IPS-18c (cell line): Measurements from ENCODE around the gene TRIL.

ENCODE experiments used
- H3K4me3 ChIP-seq: 2 replicates; pipeline ENCODE4 v1.7.0; 2013; ENCODE audit warnings: low read depth, mild to moderate bottlenecking, low read length, moderate library complexity; ENCODE audit not compliant: insufficient read depth
- H3K9me3 ChIP-seq: one replicate; pipeline ENCODE4 v1.6.1; 2013; ENCODE audit warnings: mild to moderate bottlenecking, low read length, moderate library complexity; ENCODE audit not compliant: control insufficient read depth, insufficient read depth

TRIL gene

DNA sequence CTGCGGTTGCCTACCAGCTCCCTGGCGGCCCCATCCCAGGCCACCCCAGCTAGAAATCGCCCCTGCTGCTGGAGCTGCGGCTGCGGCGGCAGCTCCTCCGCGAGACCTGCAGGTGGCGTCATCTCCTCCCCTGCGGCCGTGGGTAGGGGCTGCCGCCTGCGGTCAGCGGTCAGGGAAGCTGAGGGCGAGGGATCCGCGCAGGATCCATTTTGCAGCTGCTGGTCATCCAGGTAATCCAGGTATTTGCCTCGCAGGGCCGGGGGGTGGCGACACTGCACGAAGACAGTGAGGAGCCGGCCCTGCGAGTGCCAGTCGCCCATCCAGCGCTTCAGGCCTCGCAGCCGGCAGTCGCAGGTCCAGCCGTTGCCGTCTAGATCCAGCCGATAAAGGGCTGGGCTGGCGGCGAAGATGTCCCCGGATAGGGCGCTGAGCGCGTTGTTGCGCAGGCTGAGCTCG, 1.5 kb downstream of the TRIL start:
- peak overlapping the region; percentile 61; the same call in 1 of the 2 replicates for H3K4me3 ChIP-seq

DNA sequence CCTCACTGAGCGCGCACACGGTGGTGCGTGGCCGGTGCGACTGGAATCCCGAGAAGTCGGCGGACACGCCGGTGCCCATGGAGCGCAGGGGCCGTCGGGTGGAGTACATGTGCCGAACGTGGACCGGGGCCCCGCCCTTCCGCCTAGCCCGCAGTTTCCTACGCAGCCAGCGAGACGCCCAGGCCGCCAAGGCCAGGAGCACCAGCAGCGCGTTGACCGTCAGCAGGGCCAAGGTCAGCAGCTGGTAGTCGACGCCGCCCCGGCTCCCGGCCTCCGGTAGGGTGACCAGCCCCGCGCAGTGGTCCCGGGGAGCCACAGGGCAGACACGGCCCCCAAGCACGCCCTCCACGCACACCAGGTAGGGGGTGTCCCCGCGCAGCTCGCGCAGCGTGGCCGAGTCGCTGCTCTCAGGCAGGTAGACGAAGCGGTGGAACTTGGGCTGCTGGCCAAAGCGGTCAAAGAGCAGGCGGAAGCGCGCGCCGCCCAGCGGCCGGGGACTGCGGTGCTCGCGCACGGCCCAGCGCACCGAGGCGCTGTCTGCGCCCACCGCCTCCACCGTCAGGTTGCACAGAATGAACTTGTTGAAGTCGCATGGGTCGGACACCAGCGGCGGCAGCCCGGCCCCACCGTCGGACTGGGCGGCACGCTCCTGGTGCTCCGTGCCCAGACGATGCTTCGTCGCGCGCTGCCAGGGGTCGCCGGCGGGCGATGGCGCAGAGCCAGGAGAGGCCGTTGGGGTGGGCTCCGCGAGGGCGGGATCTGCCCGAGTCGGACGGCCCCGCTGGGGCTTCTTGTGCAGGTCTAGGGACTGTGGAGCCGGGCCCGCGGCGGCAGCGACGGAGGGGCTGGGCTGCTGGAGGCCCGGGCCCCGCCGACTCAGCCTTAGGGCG, 2.2 kb downstream of the TRIL start:
- Histone ChIP-seq H3K4me3 (peak overlapping the region; percentile 61), H3K9me3 (no peaks in the 10 kb centered on the region)

More for the DNA sequence above, 1.5 kb downstream of the TRIL start:
- H3K9me3 ChIP-seq = no peaks in the 10 kb centered on the region

GRCh38 chr7:28955356-28955717, 2.8 kb downstream of the TRIL start:
- Histone ChIP-seq H3K9me3 (no peaks in the 10 kb centered on the region), H3K4me3 (no peak overlapping the region)

DNA sequence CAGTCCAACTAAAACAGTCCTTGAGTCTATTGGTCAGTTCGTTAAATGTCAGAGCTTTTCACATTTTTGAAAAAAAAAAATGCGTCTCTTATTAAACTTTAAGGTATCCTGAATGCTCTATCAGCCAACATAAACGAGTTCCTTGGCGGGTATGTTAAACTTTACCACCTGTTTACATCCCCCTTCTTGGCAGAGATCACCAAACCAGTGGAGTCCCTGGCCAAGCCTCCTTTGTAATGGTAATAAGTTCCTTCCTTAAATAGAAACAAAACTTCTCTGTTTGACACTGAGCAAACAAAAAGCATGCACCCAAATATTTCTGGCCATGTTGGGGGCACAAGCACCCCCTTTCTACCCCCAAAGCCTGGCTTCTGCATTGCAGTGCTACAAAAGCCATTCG, 3.2 kb downstream of the TRIL start:
- H3K9me3 ChIP-seq = no peaks in the 10 kb centered on the region
- H3K4me3 ChIP-seq = no peak overlapping the region

DNA sequence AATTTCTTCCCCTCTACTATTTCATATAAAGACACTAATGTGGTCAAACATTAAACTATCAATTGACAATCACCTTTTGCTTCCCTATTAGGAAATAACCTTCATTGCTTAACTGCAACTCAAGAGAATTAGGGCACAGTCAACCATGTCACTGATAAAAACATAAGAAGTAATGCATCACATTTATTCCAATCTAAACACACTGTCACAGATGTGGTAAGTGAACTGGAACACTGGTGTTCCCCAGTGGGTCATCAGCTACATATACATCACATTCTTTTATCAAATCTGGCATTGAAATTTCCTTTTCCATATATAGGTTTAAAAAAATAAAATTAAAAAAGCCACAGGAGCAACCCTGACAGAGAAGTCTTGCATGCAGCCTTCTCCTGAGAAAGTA, 3.7 kb downstream of the TRIL start:
- Histone ChIP-seq H3K9me3 (no peaks in the 10 kb centered on the region), H3K4me3 (no peak overlapping the region)

- Histone ChIP-seq H3K4me3 (no peak overlapping the region), H3K9me3 (no peaks in the 10 kb centered on the region)
Measured at GRCh38 chr7:28953633-28954032, 4.5 kb downstream of the TRIL start.

DNA sequence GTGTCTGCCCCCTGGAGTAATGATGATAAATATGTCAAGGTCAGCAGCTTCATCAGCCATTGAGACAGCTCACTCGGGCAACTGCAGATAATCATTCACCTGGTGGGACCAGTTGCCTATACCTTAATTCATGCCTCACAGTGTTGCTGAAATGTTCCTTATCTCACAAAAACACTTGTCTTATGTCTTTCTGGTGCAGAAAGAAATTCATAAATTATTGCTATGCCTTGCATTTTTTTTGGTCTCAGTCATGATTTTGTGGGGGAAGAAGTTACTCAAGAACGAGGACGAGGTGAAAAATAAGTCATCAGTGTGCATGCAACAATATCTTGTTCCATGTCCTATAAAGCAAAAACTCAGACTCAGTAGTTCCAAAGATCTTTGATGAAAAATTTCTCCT, 16.0 kb downstream of the TRIL start:
- H3K4me3 ChIP-seq = no peak overlapping the region
- H3K9me3 ChIP-seq = no peaks in the 10 kb centered on the region

GRCh38 chr7:28941633-28942032, 16.5 kb downstream of the TRIL start:
- no peaks in the 10 kb centered on the region for H3K9me3 ChIP-seq
- H3K4me3 ChIP-seq = no peak overlapping the region

DNA sequence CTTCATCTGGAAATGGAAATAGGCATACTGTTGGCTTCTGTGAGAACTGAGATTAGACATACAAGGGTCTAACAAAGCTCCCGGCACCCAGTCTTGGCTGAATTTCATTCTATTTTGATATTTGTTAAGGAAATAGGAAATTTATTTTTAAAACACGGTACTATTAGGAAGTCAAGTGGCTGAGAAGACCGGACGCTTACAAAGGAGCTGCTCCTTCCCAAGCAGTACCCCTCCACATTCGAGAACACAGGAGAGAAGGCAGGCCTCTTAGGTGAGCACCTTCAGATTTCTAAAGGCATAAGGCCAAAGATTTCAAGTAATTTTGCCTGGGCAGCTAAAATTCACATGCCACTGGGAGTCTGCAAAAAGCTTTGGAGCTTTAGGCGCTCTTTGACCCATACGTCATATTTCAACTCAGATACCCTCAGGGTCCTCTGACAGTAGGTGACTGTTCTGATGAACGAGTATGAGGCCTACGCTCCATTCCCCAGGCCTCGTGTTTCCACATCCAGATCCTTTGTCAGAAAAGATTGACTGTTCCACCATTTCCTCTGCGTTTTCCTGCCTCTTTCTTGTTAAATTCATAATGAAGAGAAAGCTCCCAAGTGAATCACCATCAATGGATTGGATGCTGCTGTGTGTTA, 17.3 kb downstream of the TRIL start:
- Histone ChIP-seq H3K9me3 (no peaks in the 10 kb centered on the region), H3K4me3 (no peak overlapping the region)

DNA sequence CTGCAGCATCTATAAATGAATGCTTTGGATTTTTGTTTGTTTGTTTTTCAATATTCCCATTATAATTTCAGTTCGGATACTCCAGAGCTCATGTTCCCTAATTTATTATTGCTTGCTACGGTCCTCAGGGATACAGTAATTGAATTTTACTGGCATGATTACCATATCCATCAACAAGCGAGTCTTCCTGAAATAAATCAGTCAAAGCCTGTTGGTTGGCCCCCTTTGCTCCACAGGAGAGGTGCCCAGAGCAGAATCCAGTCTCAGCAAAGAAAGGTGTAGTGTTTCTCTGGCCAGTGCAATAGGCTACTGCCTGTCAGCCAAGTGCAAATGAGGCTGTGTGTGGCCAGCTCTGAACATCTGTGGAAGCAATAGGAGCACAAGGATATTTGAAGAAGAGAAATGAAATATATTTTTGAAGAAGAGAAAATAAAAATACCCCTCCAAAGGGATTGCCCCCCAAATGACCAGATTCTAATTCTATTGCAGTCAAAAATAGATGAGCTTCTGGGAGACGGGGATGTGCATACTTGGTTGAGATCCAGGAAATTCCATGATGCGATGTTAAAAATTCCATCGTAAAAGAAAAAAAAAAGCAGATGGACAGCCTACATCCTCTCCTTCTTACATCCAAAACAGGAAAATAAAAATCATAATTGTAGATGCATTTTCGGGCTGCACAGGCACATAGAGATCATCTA, 18.1 kb downstream of the TRIL start:
- Histone ChIP-seq H3K4me3 (no peak overlapping the region), H3K9me3 (no peaks in the 10 kb centered on the region)

DNA sequence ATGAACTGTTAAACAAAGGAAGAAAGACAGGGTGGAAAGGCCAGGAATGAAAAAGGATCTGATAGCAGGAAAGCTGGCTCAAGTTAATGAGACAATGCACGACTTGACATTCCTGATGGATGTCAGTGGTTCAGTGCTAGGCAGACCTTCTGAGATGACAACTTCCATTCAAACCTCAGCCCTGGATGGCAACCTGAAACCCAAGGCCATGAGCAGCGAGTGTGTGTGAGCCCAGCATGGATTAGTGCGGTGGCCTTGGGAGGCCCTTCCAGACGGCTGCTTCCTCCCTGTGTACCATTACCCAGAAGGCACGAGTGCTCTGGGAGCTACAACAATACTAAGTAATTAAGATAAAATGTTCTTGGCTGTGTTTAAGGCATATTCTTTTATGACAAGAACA, 18.8 kb downstream of the TRIL start:
- H3K4me3 ChIP-seq = no peak overlapping the region
- H3K9me3 ChIP-seq = no peaks in the 10 kb centered on the region

- H3K4me3 ChIP-seq = no peak overlapping the region
Measured at GRCh38 chr7:28937619-28938018, 20.5 kb downstream of the TRIL start.

GRCh38 chr7:28937103-28937502, 21.0 kb downstream of the TRIL start:
- no peak overlapping the region for H3K4me3 ChIP-seq
- no peaks in the 10 kb centered on the region for H3K9me3 ChIP-seq

More at GRCh38 chr7:28937619-28938018, 20.5 kb downstream of the TRIL start:
- no peaks in the 10 kb centered on the region for H3K9me3 ChIP-seq

GRCh38 chr7:28933846-28934320, 24.2 kb downstream of the TRIL start:
- Histone ChIP-seq H3K9me3 (no peaks in the 10 kb centered on the region), H3K4me3 (no peak overlapping the region)

DNA sequence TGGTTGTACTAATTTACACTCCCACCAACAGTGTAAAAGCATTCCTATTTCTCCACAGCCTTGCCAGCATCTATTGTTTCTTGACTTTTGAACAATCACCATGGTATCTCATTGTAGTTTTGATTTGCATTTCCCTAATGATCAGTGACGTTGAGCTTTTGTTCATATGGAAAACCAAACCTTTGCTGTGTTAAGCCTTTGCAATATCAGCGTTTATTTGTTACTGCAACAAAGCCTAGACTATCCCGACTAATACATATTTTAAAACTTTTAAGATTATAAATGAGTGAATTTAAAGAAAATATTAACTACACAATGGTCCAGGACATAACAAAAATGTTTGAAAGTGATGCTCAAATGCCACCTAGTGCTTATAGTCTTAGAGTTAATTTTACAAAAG, 26.6 kb downstream of the TRIL start:
- no peak overlapping the region for H3K4me3 ChIP-seq
- H3K9me3 ChIP-seq = no peaks in the 10 kb centered on the region

GRCh38 chr7:28926871-28927597, 31.1 kb downstream of the TRIL start:
- peak overlapping the region; percentile 37; the same call in 1 of the 2 replicates for H3K4me3 ChIP-seq
- H3K9me3 ChIP-seq = no peaks in the 10 kb centered on the region
